HTR-8/SVneo (cell line): ENCODE results near the gene CHORDC1.
"Not testable (repeated sequence)": the region's sequence is repeated elsewhere in the genome, so short reads cannot be mapped to it uniquely, and the experiment has no call there.

Experiments
- DNase-seq: peaks from one replicate; pipeline ENCODE4 v3.0.0; 2011; ENCODE audit warnings: low spot score, mixed read lengths; ENCODE audit not compliant: insufficient read length
- FAIRE-seq: peaks from 2 replicates; lab custom pipeline; 2011; peaks lifted over from hg19 to GRCh38; lab: Jason Lieb, UNC

The CHORDC1 gene

GRCh38 chr11:90218606-90219005 lies 4.2 kb downstream of the CHORDC1 start:
- no peak for FAIRE-seq

GRCh38 chr11:90216611-90217010 lies 6.2 kb downstream of the CHORDC1 start:
- DNase-seq = no peak
- no peak for FAIRE-seq

More at GRCh38 chr11:90218606-90219005, 4.2 kb downstream of the CHORDC1 start:
- DNase-seq = no peak

GRCh38 chr11:90213322-90213721 lies 9.5 kb downstream of the CHORDC1 start:
- DNase-seq (no peak), FAIRE-seq (no peak)

GRCh38 chr11:90208857-90209256 lies 14.0 kb downstream of the CHORDC1 start:
- no peak for DNase-seq
- no peak for FAIRE-seq

GRCh38 chr11:90207992-90208391 lies 14.9 kb downstream of the CHORDC1 start:
- DNase-seq, FAIRE-seq: not testable (repeated sequence)

GRCh38 chr11:90204832-90205646 lies 17.8 kb downstream of the CHORDC1 start:
- DNase-seq (peak; percentile 23), FAIRE-seq (no peak)

GRCh38 chr11:90204407-90204806 lies 18.4 kb downstream of the CHORDC1 start:
- FAIRE-seq = no peak
- no peak for DNase-seq

GRCh38 chr11:90202342-90202741 lies 20.5 kb downstream of the CHORDC1 start:
- FAIRE-seq = no peak

GRCh38 chr11:90197377-90197776 lies 25.5 kb downstream of the CHORDC1 start:
- no peak for DNase-seq
- no peak for FAIRE-seq

More at GRCh38 chr11:90202342-90202741, 20.5 kb downstream of the CHORDC1 start:
- no peak for DNase-seq

- no peak for DNase-seq
- FAIRE-seq = no peak
Observed at GRCh38 chr11:90192869-90193582, 29.8 kb downstream of the CHORDC1 start.

GRCh38 chr11:90189011-90189410 lies 33.8 kb downstream of the CHORDC1 start:
- FAIRE-seq (no peak), DNase-seq (no peak)

GRCh38 chr11:90187839-90188238 lies 35.0 kb downstream of the CHORDC1 start:
- FAIRE-seq (no peak), DNase-seq (no peak)

- DNase-seq (no peak), FAIRE-seq (no peak)
Observed at GRCh38 chr11:90179923-90180322, 42.9 kb downstream of the CHORDC1 start.

GRCh38 chr11:90178751-90179150 lies 44.1 kb downstream of the CHORDC1 start:
- FAIRE-seq (no peak), DNase-seq (no peak)

GRCh38 chr11:90176069-90176468 lies 46.8 kb downstream of the CHORDC1 start:
- FAIRE-seq = no peak
- DNase-seq = no peak

GRCh38 chr11:90171359-90171758 lies 51.5 kb downstream of the CHORDC1 start:
- FAIRE-seq (no peak), DNase-seq (no peak)

- FAIRE-seq (no peak), DNase-seq (no peak)
Observed at GRCh38 chr11:90168571-90168970, 54.3 kb downstream of the CHORDC1 start.

- FAIRE-seq = not testable (repeated sequence)
Observed at GRCh38 chr11:90167704-90168103, 55.1 kb downstream of the CHORDC1 start.

GRCh38 chr11:90166982-90167573 lies 55.8 kb downstream of the CHORDC1 start:
- not testable (repeated sequence) for FAIRE-seq, DNase-seq

More at GRCh38 chr11:90167704-90168103, 55.1 kb downstream of the CHORDC1 start:
- not testable (repeated sequence) for DNase-seq
